Keratinocyte (primary cell): ENCODE results near the gene BMP7. TPM values are rescaled to one million over a fixed set of nuclear protein-coding genes. Genes with fewer than 3 reads are reported as not detected.
"Not testable (repeated sequence)": the region's sequence is repeated elsewhere in the genome, so short reads cannot be mapped to it uniquely, and the experiment has no call there.

Experiments
- DNase-seq: peaks from one replicate; pipeline ENCODE4 v3.0.0-alpha.2; 2011; ENCODE audit warnings: low read depth, missing footprints, low spot score
- FAIRE-seq: peaks from 2 replicates; lab custom pipeline; 2011; peaks lifted over from hg19 to GRCh38; lab: Jason Lieb, UNC
- H2AFZ ChIP-seq: 2 replicates; pipeline ENCODE4 v1.6.0; 2012; ENCODE audit warnings: low read length, control low read depth, inconsistent platforms; ENCODE audit not compliant: control insufficient read depth
- H3K27ac ChIP-seq: 2 replicates; pipeline ENCODE4 v1.5.1; 2011; ENCODE audit warnings: low read length; ENCODE audit not compliant: control insufficient read depth, insufficient read depth
- H3K27me3 ChIP-seq: 3 replicates; pipeline ENCODE4 v1.6.0; 2011; ENCODE audit warnings: low read length; ENCODE audit not compliant: control insufficient read depth, insufficient read depth; ENCODE audit errors: extremely low read depth
- H3K36me3 ChIP-seq, 2 experiments: 2 replicates in 1 of 2; 3 replicates in 1 of 2; pipeline ENCODE4 v1.5.1; 2011; ENCODE audit warnings: low read length in 2 of 2, mild to moderate bottlenecking in 1 of 2; ENCODE audit not compliant: control insufficient read depth in 2 of 2, insufficient read depth in 2 of 2; ENCODE audit errors: extremely low read depth in 1 of 2
- H3K4me1 ChIP-seq: 3 replicates; pipeline ENCODE4 v1.5.1; 2011; ENCODE audit warnings: low read length; ENCODE audit not compliant: control insufficient read depth, insufficient read depth; ENCODE audit errors: extremely low read depth
- H3K4me2 ChIP-seq: 3 replicates; pipeline ENCODE4 v1.6.0; 2011; ENCODE audit warnings: low read depth, low read length; ENCODE audit not compliant: control insufficient read depth, insufficient read depth; ENCODE audit errors: extremely low read depth
- H3K4me3 ChIP-seq, 3 experiments: fragments of 200-600 bp in 1 of 3; sonication (generic) in 1 of 3; 2 replicates in 2 of 3; 3 replicates in 1 of 3; pipeline ENCODE4 v1.5.1; 2011 to 2016; ENCODE audit warnings: low read length in 3 of 3, mild to moderate bottlenecking in 3 of 3, control low read depth in 2 of 3, inconsistent platforms in 1 of 3, low read depth in 1 of 3, mixed read lengths in 1 of 3, mixed run types in 1 of 3, moderate library complexity in 1 of 3; ENCODE audit not compliant: control insufficient read depth in 2 of 3, insufficient read depth in 2 of 3; ENCODE audit errors: extremely low read depth in 1 of 3
- H3K79me2 ChIP-seq: 2 replicates; pipeline ENCODE4 v1.6.0; 2012; ENCODE audit warnings: low read length; ENCODE audit not compliant: control insufficient read depth, insufficient read depth
- H3K9ac ChIP-seq: 3 replicates; pipeline ENCODE4 v1.6.0; 2011; ENCODE audit warnings: low read length; ENCODE audit not compliant: control insufficient read depth, insufficient read depth; ENCODE audit errors: extremely low read depth
- H3K9me1 ChIP-seq: 3 replicates; pipeline ENCODE4 v1.6.0; 2011; ENCODE audit warnings: low read length; ENCODE audit not compliant: control insufficient read depth, insufficient read depth; ENCODE audit errors: extremely low read depth
- H3K9me3 ChIP-seq: 2 replicates; pipeline ENCODE4 v1.5.1; 2012; ENCODE audit warnings: low read depth, low read length; ENCODE audit not compliant: control insufficient read depth
- H4K20me1 ChIP-seq: 3 replicates; pipeline ENCODE4 v1.6.0; 2011; ENCODE audit warnings: low read length; ENCODE audit not compliant: control insufficient read depth, insufficient read depth; ENCODE audit errors: extremely low read depth
- CTCF ChIP-seq, 3 experiments: IDR thresholded peaks in 1 of 3; conservative IDR thresholded peaks in 1 of 3; optimal IDR thresholded peaks in 1 of 3; 2 replicates in 2 of 3; 3 replicates in 1 of 3; pipeline versions ENCODE3 to v1.5.1; 2011; ENCODE audit warnings: low read length in 3 of 3, mild to moderate bottlenecking in 3 of 3, moderate library complexity in 2 of 3, control low read depth in 1 of 3, inconsistent platforms in 1 of 3; ENCODE audit not compliant: insufficient read depth in 2 of 3; ENCODE audit errors: extremely low read depth in 1 of 3
- EZH2 ChIP-seq: IDR thresholded peaks from one replicate; pipeline ENCODE4 v1.6.1; 2012; ENCODE audit warnings: inconsistent platforms, mild to moderate bottlenecking, low read length, moderate library complexity
- dilution Hi-C: fragments of 300-500 bp; cut with MboI; formaldehyde crosslinking; loops from one replicate; pipeline ENCODE4 v1.7.0; 2020; ENCODE audit warnings: low sequenced_read_pairs; ENCODE audit not compliant: extremely low pct_ligation_motif_present
- polyA plus RNA-seq, 5 experiments: library from polyadenylated mRNA; depleted of rRNA in 3 of 5; stranded (reverse) in 3 of 5; stranded (forward) in 1 of 5; unstranded in 1 of 5; fragments of >200 nt; gene quantifications; 1 replicate in 1 of 5; 2 replicates in 3 of 5; 3 replicates in 1 of 5; pipeline versions ENCODE4 v1.2.1 to v1.2.3, GENCODE V29; 2011 to 2012; ENCODE audit warnings: missing spikeins in 2 of 5, low read depth in 1 of 5, low replicate concordance in 1 of 5

BMP7 gene
- polyA plus RNA-seq, 1 donor (not counting 4 experiments of a cell fraction or from before 2014, with no cell fraction given), result 0.29 TPM

GRCh38 chr20:57193094-57193493 is 73.3 kb downstream of the BMP7 start:
- FAIRE-seq (no peak), DNase-seq (no peak)
- H3K36me3 ChIP-seq, result no peaks in the 10 kb centered on the region

GRCh38 chr20:57192311-57192710 is 74.1 kb downstream of the BMP7 start:
- no peak overlapping the region for H3K9ac ChIP-seq
- no peak overlapping the region for H3K27ac ChIP-seq
- no peak for DNase-seq
- H3K9me3 ChIP-seq, result no peaks in the 10 kb centered on the region
- H3K36me3 ChIP-seq, result no peaks in the 10 kb centered on the region
- dilution Hi-C loops, result no loop called here
- TF ChIP-seq EZH2 (no peak), CTCF (optimal IDR thresholded peaks at IDR 0.05 in 1 of 3, IDR thresholded peaks at IDR 0.05 in 1 of 3, conservative IDR thresholded peaks at IDR 0.05 in 1 of 3; ENCODE audit: extremely low read depth in 1 of 3, insufficient read depth in 2 of 3, low read length in 3 of 3) (no peak)
- no peaks in the 10 kb centered on the region for H3K4me1 ChIP-seq
- H3K4me3 ChIP-seq, result no peak overlapping the region
- peaks cover 2% of the 10 kb centered on the region for H4K20me1 ChIP-seq
- no peak overlapping the region for H3K4me2 ChIP-seq
- H3K27me3 ChIP-seq, result peaks cover 5% of the 10 kb centered on the region
- FAIRE-seq, result no peak
- H2AFZ ChIP-seq, result no peak overlapping the region
- H3K79me2 ChIP-seq, result no peaks in the 10 kb centered on the region
- H3K9me1 ChIP-seq, result no peaks in the 10 kb centered on the region

More at GRCh38 chr20:57193094-57193493, 73.3 kb downstream of the BMP7 start:
- H2AFZ ChIP-seq, result no peak overlapping the region
- no peaks in the 10 kb centered on the region for H3K9me1 ChIP-seq
- dilution Hi-C loops, result no loop called here
- H3K9ac ChIP-seq, result no peak overlapping the region
- no peaks in the 10 kb centered on the region for H3K79me2 ChIP-seq
- peaks cover 2% of the 10 kb centered on the region for H4K20me1 ChIP-seq
- TF ChIP-seq CTCF (optimal IDR thresholded peaks at IDR 0.05 in 1 of 3, IDR thresholded peaks at IDR 0.05 in 1 of 3, conservative IDR thresholded peaks at IDR 0.05 in 1 of 3; ENCODE audit: extremely low read depth in 1 of 3, insufficient read depth in 2 of 3, low read length in 3 of 3) (no peak), EZH2 (no peak)
- no peak overlapping the region for H3K4me2 ChIP-seq
- H3K4me3 ChIP-seq, result no peak overlapping the region
- H3K4me1 ChIP-seq, result no peaks in the 10 kb centered on the region
- no peak overlapping the region for H3K27ac ChIP-seq
- H3K27me3 ChIP-seq, result peaks cover 7% of the 10 kb centered on the region
- no peaks in the 10 kb centered on the region for H3K9me3 ChIP-seq

- H3K27ac ChIP-seq, DNase-seq, H3K27me3 ChIP-seq, H3K9me3 ChIP-seq, H4K20me1 ChIP-seq, H2AFZ ChIP-seq, dilution Hi-C loops, H3K4me3 ChIP-seq, H3K79me2 ChIP-seq, H3K4me1 ChIP-seq, H3K4me2 ChIP-seq, H3K36me3 ChIP-seq, H3K9me1 ChIP-seq, FAIRE-seq, H3K9ac ChIP-seq: not testable (repeated sequence)
Observed at GRCh38 chr20:57191265-57191638, 75.2 kb downstream of the BMP7 start.
